Hepatocyte (in vitro differentiated cells): ENCODE measurements around the gene MYO3B.

ENCODE experiments used
- EZH2phosphoT487 ChIP-seq: fragments of 200-600 bp; sonication (generic); IDR thresholded peaks from one replicate; pipeline ENCODE4 v1.6.1; 2018; ENCODE audit warnings: antibody characterized with exemption, mild to moderate bottlenecking, low read depth, moderate library complexity; ENCODE audit not compliant: unreplicated experiment, severe bottlenecking
- TF ChIP-seq, protein P1 (sequence below): fragments of 200-600 bp; sonication (generic); IDR thresholded peaks from 2 replicates; pipeline ENCODE4 v1.5.1; 2016; ENCODE audit warnings: antibody characterized with exemption, mild to moderate bottlenecking; ENCODE audit not compliant: poor library complexity

DNA sequence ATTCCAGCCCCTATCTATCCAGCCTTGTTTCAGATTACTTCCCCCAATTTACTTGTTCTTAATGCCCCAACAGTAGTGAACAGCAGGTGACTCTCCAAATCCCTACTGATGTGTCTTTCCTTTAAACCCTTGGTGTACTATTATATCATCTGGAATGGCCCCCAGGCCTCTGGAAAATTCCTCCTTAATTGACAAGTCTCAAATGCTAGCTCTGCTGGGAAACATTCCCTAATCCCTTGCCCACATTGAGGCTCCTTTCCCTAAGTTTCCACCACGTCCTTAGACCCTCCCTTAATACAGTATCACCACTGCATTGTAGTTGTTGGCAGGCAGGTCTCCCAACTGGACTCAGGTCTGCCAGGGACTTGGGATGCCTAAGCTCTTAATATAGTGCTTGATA, 41.0 kb downstream of the MYO3B start:
- TF ChIP-seq, protein P1, sequence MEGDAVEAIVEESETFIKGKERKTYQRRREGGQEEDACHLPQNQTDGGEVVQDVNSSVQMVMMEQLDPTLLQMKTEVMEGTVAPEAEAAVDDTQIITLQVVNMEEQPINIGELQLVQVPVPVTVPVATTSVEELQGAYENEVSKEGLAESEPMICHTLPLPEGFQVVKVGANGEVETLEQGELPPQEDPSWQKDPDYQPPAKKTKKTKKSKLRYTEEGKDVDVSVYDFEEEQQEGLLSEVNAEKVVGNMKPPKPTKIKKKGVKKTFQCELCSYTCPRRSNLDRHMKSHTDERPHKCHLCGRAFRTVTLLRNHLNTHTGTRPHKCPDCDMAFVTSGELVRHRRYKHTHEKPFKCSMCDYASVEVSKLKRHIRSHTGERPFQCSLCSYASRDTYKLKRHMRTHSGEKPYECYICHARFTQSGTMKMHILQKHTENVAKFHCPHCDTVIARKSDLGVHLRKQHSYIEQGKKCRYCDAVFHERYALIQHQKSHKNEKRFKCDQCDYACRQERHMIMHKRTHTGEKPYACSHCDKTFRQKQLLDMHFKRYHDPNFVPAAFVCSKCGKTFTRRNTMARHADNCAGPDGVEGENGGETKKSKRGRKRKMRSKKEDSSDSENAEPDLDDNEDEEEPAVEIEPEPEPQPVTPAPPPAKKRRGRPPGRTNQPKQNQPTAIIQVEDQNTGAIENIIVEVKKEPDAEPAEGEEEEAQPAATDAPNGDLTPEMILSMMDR, result no peak
- no peak for TF ChIP-seq EZH2phosphoT487
